HepG2 (cell line): ENCODE measurements around the gene TRIM37. TPM values are rescaled to one million over a fixed set of nuclear protein-coding genes. Genes with fewer than 3 reads are reported as not detected.

Experiments used
- AHDC1 ChIP-seq: sonication (generic); formaldehyde crosslinking; IDR thresholded peaks from 2 replicates; pipeline ENCODE4 v1.5.1; 2020; ENCODE audit warnings: mild to moderate bottlenecking, missing genetic modification reagents, borderline replicate concordance
- CEBPG ChIP-seq: IDR thresholded peaks from 2 replicates; pipeline ENCODE4 v1.6.1; 2016
- IKZF1 ChIP-seq: fragments of 450-650 bp; IDR thresholded peaks from 2 replicates; pipeline ENCODE4 v1.7.1; 2016
- KDM3A ChIP-seq: IDR thresholded peaks from 2 replicates; pipeline ENCODE4 v1.6.1; 2018; ENCODE audit warnings: low read depth, missing compliant biosample characterization
- MIER3 ChIP-seq: IDR thresholded peaks from 2 replicates; pipeline ENCODE4 v1.6.1; 2016; ENCODE audit warnings: missing compliant biosample characterization, borderline replicate concordance
- MTA3 ChIP-seq: sonication (generic); formaldehyde crosslinking; IDR thresholded peaks from 2 replicates; pipeline ENCODE4 v1.4.0; 2020; ENCODE audit warnings: missing genetic modification reagents
- NR2F6 ChIP-seq, 2 experiments: IDR thresholded peaks; 2 replicates each; pipeline ENCODE4 v1.6.1; 2016; ENCODE audit warnings: antibody characterized with exemption in 1 of 2, mild to moderate bottlenecking in 1 of 2
- PRDM4 ChIP-seq: sonication (generic); formaldehyde crosslinking; IDR thresholded peaks from 2 replicates; pipeline ENCODE4 v1.9.0; 2021; ENCODE audit warnings: missing genetic modification reagents, borderline replicate concordance
- REST ChIP-seq, 2 experiments: IDR thresholded peaks; 2 replicates each; pipeline ENCODE4 v1.6.1; 2011 to 2012; ENCODE audit warnings: low read length in 2 of 2, borderline replicate concordance in 1 of 2, low read depth in 1 of 2, mild to moderate bottlenecking in 1 of 2, moderate library complexity in 1 of 2
- SALL2 ChIP-seq: sonication (generic); formaldehyde crosslinking; IDR thresholded peaks from 2 replicates; pipeline ENCODE4 v1.8.1; 2023; ENCODE audit warnings: mild to moderate bottlenecking, missing genetic modification reagents, inconsistent platforms
- SKI ChIP-seq: fragments of 450-650 bp; IDR thresholded peaks from one replicate; pipeline ENCODE4 v1.6.1; 2018; ENCODE audit warnings: mild to moderate bottlenecking; ENCODE audit not compliant: partially characterized antibody
- SMAD9 ChIP-seq: sonication (generic); formaldehyde crosslinking; IDR thresholded peaks from 2 replicates; pipeline ENCODE4 v1.5.1; 2020; ENCODE audit warnings: mild to moderate bottlenecking, missing genetic modification reagents
- ZBTB20 ChIP-seq: sonication (generic); formaldehyde crosslinking; IDR thresholded peaks from 2 replicates; pipeline ENCODE4 v1.8.1; 2023; ENCODE audit warnings: missing genetic modification reagents, low read depth, mild to moderate bottlenecking, borderline replicate concordance
- ZBTB42 ChIP-seq: sonication (generic); formaldehyde crosslinking; IDR thresholded peaks from 2 replicates; pipeline ENCODE4 v1.5.0; 2020; ENCODE audit warnings: mild to moderate bottlenecking, missing genetic modification reagents
- ZBTB7B ChIP-seq: sonication (generic); formaldehyde crosslinking; IDR thresholded peaks from 2 replicates; pipeline ENCODE4 v1.4.0; 2020; ENCODE audit warnings: missing genetic modification reagents
- ZNF275 ChIP-seq: sonication (generic); formaldehyde crosslinking; IDR thresholded peaks from 2 replicates; pipeline ENCODE4 v1.8.0; 2022; ENCODE audit warnings: missing genetic modification reagents, mild to moderate bottlenecking, inconsistent platforms, borderline replicate concordance
- polyA plus RNA-seq, 8 experiments: library from polyadenylated mRNA; depleted of rRNA in 3 of 8; stranded (reverse) in 7 of 8; unstranded in 1 of 8; fragments of >200 nt; fragmentation: Illumina TruSeq in 4 of 8; extraction: Trizol in 4 of 8; gene quantifications; 2 replicates each; pipeline versions ENCODE4 v1.2.1 to v1.2.3, GENCODE V29; 2011 to 2016; ENCODE audit warnings: low read depth in 4 of 8, missing spikeins in 1 of 8, mixed read lengths in 1 of 8; ENCODE audit not compliant: insufficient read depth in 1 of 8
- total RNA-seq, 5 experiments: library from RNA; depleted of rRNA; stranded (reverse); fragments of >200 nt; fragmentation: Illumina TruSeq; extraction: Trizol; gene quantifications; 2 replicates each; pipeline ENCODE4 v1.2.3, GENCODE V29; 2016; ENCODE audit warnings: low read depth in 1 of 5

The TRIM37 gene
- total and polyA plus RNA-seq, 2 of the 13 experiments (the other 11 are each of a cell fraction or from before 2014, with no cell fraction given): 12.4 to 39.1 TPM

- TF ChIP-seq IKZF1 (no peak), ZBTB20 (CRISPR knock-in tag) (peak; percentile 90; the same call in 1 of the 2 replicates), KDM3A (peak; percentile 88), AHDC1 (no peak; the same call in 1 of the 2 replicates), REST (IDR thresholded peaks at IDR 0.05; ENCODE audit: borderline replicate concordance in 1 of 2, low read depth in 1 of 2, low read length in 2 of 2) (peak in 1 of 2 experiments; percentile 43; a peak in 1 of 4 replicates), SMAD9 (CRISPR knock-in tag) (peak; percentile 66), MIER3 (CRISPR knock-in tag) (peak; percentile 72; the same call in 1 of the 2 replicates), SALL2 (CRISPR knock-in tag) (no peak), SKI (peak; percentile 68), NR2F6 (IDR thresholded peaks at IDR 0.05) (no peak), NR2F6 (CRISPR knock-in tag; IDR thresholded peaks at IDR 0.05) (peak; percentile 65), ZBTB42 (CRISPR knock-in tag) (peak; percentile 90), PRDM4 (no peak), MTA3 (CRISPR knock-in tag) (no peak), ZNF275 (peak; percentile 81), CEBPG (peak; percentile 0; the same call in 1 of the 2 replicates), ZBTB7B (CRISPR knock-in tag) (no peak)
These were observed at the start of gene TRIM37 (continued) for GRCh38 chr17:59106463-59107305.
